ENCODE measurements around the gene CCDC77. TPM values are rescaled to one million over a fixed set of nuclear protein-coding genes. Genes with fewer than 3 reads are reported as not detected.
"Not testable (repeated sequence)": the region's sequence is repeated elsewhere in the genome, so short reads cannot be mapped to it uniquely, and the experiment has no call there.

The CCDC77 gene
- total and polyA plus RNA-seq, 12 donors, result 5.1 to 47.5 (median 9.3) TPM

GRCh38 chr12:367972-368371, 33.5 kb upstream of the CCDC77 start:
- Histone ChIP-seq H3K27ac (no peak overlapping the region), H3K9me3 (replicated peaks in 1 of 3) (no peaks in the 10 kb centered on the region), H3K4me1 (replicated peaks in 1 of 2) (peaks cover under 1 to 1% of the 10 kb centered on the region in 2 donors), H3K36me3 (replicated peaks in 1 of 2) (peaks cover 0 to 50% of the 10 kb centered on the region in 2 donors), H3K27me3 (no peaks in the 10 kb centered on the region), H3K4me3 (no peak overlapping the region)
- TF ChIP-seq CTCF (IDR thresholded peaks at IDR 0.05) (no peak), POLR2A (IDR thresholded peaks at IDR 0.05) (no peak)
- DNase-seq, result no peak
- 85 to 96% (median 90%) methylated on average over 1 of the region's 1 CpG for WGBS, 4 donors
- intact Hi-C loops (cut with DNase I), result no loop called here

GRCh38 chr12:370739-371485, 30.5 kb upstream of the CCDC77 start:
- peaks cover 0 to 33% of the 10 kb centered on the region in 2 donors for H3K36me3 ChIP-seq (replicated peaks in 1 of 2)
- intact Hi-C loops (cut with DNase I), result loop anchor here in 1 of 2 donors (10.0 kb wide), 1 partner anchor 56 kb away; no protein-coding TSS in a partner anchor
- H3K27me3 ChIP-seq; H3K4me1 ChIP-seq (replicated peaks in 1 of 2); H3K9me3 ChIP-seq (replicated peaks in 1 of 3); H3K27ac ChIP-seq; DNase-seq; H3K4me3 ChIP-seq: not testable (repeated sequence)
- 95 to 98% (median 96%) methylated on average over 5 of the region's 5 CpGs for WGBS, 4 donors

GRCh38 chr12:386651-387050, 14.8 kb upstream of the CCDC77 start:
- Histone ChIP-seq H3K27me3 (no peaks in the 10 kb centered on the region), H3K36me3 (replicated peaks in 1 of 2) (peaks cover 0 to 33% of the 10 kb centered on the region in 2 donors), H3K4me1 (replicated peaks in 1 of 2) (peaks cover 6 to 26% of the 10 kb centered on the region in 2 donors), H3K9me3 (replicated peaks in 1 of 3) (no peaks in the 10 kb centered on the region), H3K4me3 (peak overlapping the region in 1 of 4 donors; percentile 88), H3K27ac (no peak overlapping the region)
- no peak for DNase-seq
- TF ChIP-seq POLR2A (IDR thresholded peaks at IDR 0.05) (no peak), CTCF (IDR thresholded peaks at IDR 0.05) (no peak)
- WGBS, 4 donors, result 52 to 62% (median 57%) methylated on average over 4 of the region's 4 CpGs
- intact Hi-C loops (cut with DNase I), result no loop called here

GRCh38 chr12:388012-388411, 13.4 kb upstream of the CCDC77 start:
- no peaks in the 10 kb centered on the region for H3K9me3 ChIP-seq (replicated peaks in 1 of 3)
- peaks cover 0 to 19% of the 10 kb centered on the region in 2 donors for H3K36me3 ChIP-seq (replicated peaks in 1 of 2)
- H3K27ac ChIP-seq, result peak overlapping the region in 4 of 5 donors; percentile 91 to 96 (median 94)
- peak overlapping the region in 3 of 4 donors; percentile 28 to 89 (median 88) for H3K4me3 ChIP-seq
- H3K4me1 ChIP-seq (replicated peaks in 1 of 2), result peaks cover 6 to 26% of the 10 kb centered on the region in 2 donors
- DNase-seq, result no peak
- 0% methylated on average over 2 of the region's 2 CpGs for WGBS, 4 donors
- H3K27me3 ChIP-seq, result no peaks in the 10 kb centered on the region
- intact Hi-C loops (cut with DNase I), result no loop called here
- TF ChIP-seq POLR2A (IDR thresholded peaks at IDR 0.05), result no peak

GRCh38 chr12:388541-389141, 12.8 kb upstream of the CCDC77 start:
- TF ChIP-seq POLR2A (IDR thresholded peaks at IDR 0.05) (no peak), CTCF (IDR thresholded peaks at IDR 0.05) (no peak)
- Histone ChIP-seq H3K4me1 (replicated peaks in 1 of 2) (peaks cover 6 to 26% of the 10 kb centered on the region in 2 donors), H3K36me3 (replicated peaks in 1 of 2) (peaks cover 0 to 13% of the 10 kb centered on the region in 2 donors), H3K27me3 (no peaks in the 10 kb centered on the region), H3K9me3 (replicated peaks in 1 of 3) (no peaks in the 10 kb centered on the region), H3K4me3 (peak overlapping the region; percentile 28 to 89 (median 84)), H3K27ac (peak overlapping the region; percentile 90 to 96 (median 94))
- intact Hi-C loops (cut with DNase I), result no loop called here
- peak in 3 of 7 donors; percentile 14 to 41 (median 25) for DNase-seq
- 0 to 1% (median 0%) methylated on average over 12 to 35 of the region's 35 CpGs for WGBS, 4 donors
